HEK293 (cell line): Measurements from ENCODE around the gene TBX4.

Experiments used
- ATF2 ChIP-seq: fragments of 450-650 bp; formaldehyde crosslinking; IDR thresholded peaks from 2 replicates; pipeline ENCODE4 v1.5.1; 2016; ENCODE audit warnings: missing biosample characterization, missing genetic modification characterization, low read depth
- CTCF ChIP-seq: fragments of 450-650 bp; formaldehyde crosslinking; IDR thresholded peaks from 2 replicates; pipeline ENCODE4 v1.5.1; 2016; ENCODE audit warnings: missing biosample characterization, missing genetic modification characterization
- PATZ1 ChIP-seq: fragments of 450-650 bp; formaldehyde crosslinking; IDR thresholded peaks from 2 replicates; pipeline ENCODE4 v1.5.1; 2016; ENCODE audit warnings: missing biosample characterization, missing genetic modification characterization
- TCF7L2 ChIP-seq: IDR thresholded peaks from 2 replicates; pipeline ENCODE4 v1.6.1; 2011; ENCODE audit warnings: low read depth, mild to moderate bottlenecking, inconsistent platforms, low read length, moderate library complexity, borderline replicate concordance
- TRIM28 ChIP-seq: IDR thresholded peaks from 2 replicates; pipeline ENCODE4 v1.6.1; 2011; ENCODE audit warnings: low read length, control low read depth, borderline replicate concordance
- ZBTB26 ChIP-seq: fragments of 450-650 bp; formaldehyde crosslinking; optimal IDR thresholded peaks from 2 replicates; pipeline ENCODE3; 2016; ENCODE audit warnings: missing biosample characterization, mild to moderate bottlenecking, missing genetic modification characterization
- ZBTB7A ChIP-seq: fragments of 450-650 bp; formaldehyde crosslinking; IDR thresholded peaks from 2 replicates; pipeline ENCODE4 v1.5.1; 2016; ENCODE audit warnings: low read depth, missing biosample characterization, missing genetic modification characterization
- ZNF302 ChIP-seq: fragments of 450-650 bp; formaldehyde crosslinking; IDR thresholded peaks from 2 replicates; pipeline ENCODE4 v1.5.1; 2016; ENCODE audit warnings: missing biosample characterization, missing genetic modification characterization, low read depth
- ZNF837 ChIP-seq: fragments of 450-650 bp; formaldehyde crosslinking; IDR thresholded peaks from 2 replicates; pipeline ENCODE4 v1.5.1; 2016; ENCODE audit warnings: missing biosample characterization, missing genetic modification characterization
- TF ChIP-seq, protein P1 (sequence below): sonication (generic); formaldehyde crosslinking; IDR thresholded peaks from 2 replicates; pipeline ENCODE4 v1.8.1; 2022; ENCODE audit warnings: mild to moderate bottlenecking, moderate library complexity, missing genetic modification reagents

DNA sequence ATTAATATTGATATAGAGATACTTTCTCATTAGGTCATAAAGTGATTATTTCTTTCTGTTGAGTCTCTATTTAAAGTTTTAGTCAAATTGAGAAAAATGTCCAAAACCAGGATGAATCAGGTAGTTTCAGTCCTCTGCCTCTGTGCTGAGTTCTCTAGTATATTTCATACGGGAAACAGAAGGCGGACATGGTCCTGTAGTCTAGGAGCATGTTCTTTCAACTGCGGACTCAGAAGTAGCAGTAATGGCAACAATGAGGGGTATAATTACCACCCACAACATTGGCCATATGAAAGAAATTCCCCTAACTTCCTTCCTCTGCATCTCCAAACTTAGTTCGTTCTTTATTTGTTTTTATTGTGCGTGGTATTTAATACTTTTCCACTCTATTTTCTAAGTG is 50.1 kb downstream of the TBX4 start:
- TF ChIP-seq CTCF (tag by site-specific recombination) (no peak), ZBTB26 (tag by site-specific recombination) (no peak), PATZ1 (no peak), ZNF837 (tag by site-specific recombination) (no peak), TCF7L2 (no peak), ZNF302 (tag by site-specific recombination) (no peak), ATF2 (tag by site-specific recombination) (no peak), TRIM28 (no peak), ZBTB7A (tag by site-specific recombination) (no peak)
- TF ChIP-seq, protein P1, sequence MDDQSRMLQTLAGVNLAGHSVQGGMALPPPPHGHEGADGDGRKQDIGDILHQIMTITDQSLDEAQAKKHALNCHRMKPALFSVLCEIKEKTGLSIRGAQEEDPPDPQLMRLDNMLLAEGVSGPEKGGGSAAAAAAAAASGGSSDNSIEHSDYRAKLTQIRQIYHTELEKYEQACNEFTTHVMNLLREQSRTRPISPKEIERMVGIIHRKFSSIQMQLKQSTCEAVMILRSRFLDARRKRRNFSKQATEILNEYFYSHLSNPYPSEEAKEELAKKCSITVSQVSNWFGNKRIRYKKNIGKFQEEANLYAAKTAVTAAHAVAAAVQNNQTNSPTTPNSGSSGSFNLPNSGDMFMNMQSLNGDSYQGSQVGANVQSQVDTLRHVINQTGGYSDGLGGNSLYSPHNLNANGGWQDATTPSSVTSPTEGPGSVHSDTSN = no peak
